Measurements from ENCODE around the gene TDRD12. TPM values are rescaled to one million over a fixed set of nuclear protein-coding genes. Genes with fewer than 3 reads are reported as not detected.

The TDRD12 gene
- total RNA-seq, 1 experiment from 2014 or later = 0.33 TPM

- ChIA-PET CTCF (no interaction called here), POLR2A (interaction anchor here (0.5 kb wide), 1 partner anchor 207 kb away, joined by 4 read pairs; no protein-coding TSS in a partner anchor)
- ATAC-seq = peak; percentile 3
- Histone ChIP-seq H3K27me3 (ENCODE audit: control insufficient read depth, insufficient read depth, low read length) (no peaks in the 10 kb centered on the region), H3K9me3 (ENCODE audit: control insufficient read depth, insufficient read depth, low read depth, low read length) (no peaks in the 10 kb centered on the region), H3K27ac (ENCODE audit: low read length) (peak overlapping the region; percentile 57; the same call in 1 of the 2 replicates), H3K4me1 (ENCODE audit: control insufficient read depth, insufficient read depth, low read length) (peaks cover 14% of the 10 kb centered on the region; the same call in 1 of the 2 replicates), H3K36me3 (ENCODE audit: control insufficient read depth, insufficient read depth, low read length) (no peaks in the 10 kb centered on the region), H3K4me3 (ENCODE audit: low read depth in 2 of 2, low read length in 2 of 2) (peak overlapping the region; percentile 75 to 95)
- TF ChIP-seq CTCF (IDR thresholded peaks at IDR 0.05) = no peak
- no peak for TF ChIP-seq REST (IDR thresholded peaks at IDR 0.05; ENCODE audit: insufficient read depth in 1 of 2, low read depth in 2 of 2, low read length in 1 of 2)
- no peak for TF ChIP-seq POLR2AphosphoS5 (IDR thresholded peaks at IDR 0.05; ENCODE audit: low read depth, low read length)
- no peak for TF ChIP-seq SIN3A (IDR thresholded peaks at IDR 0.05; ENCODE audit: borderline replicate concordance, insufficient read depth, low read depth, low read length)
- no peak for TF ChIP-seq TCF7L2 (IDR thresholded peaks at IDR 0.05; ENCODE audit: low read depth, low read length)
- DNase-seq (ENCODE audit: low read depth, low spot score) = no peak
- BruUV-seq (replicated peaks) = TSS peak; percentile 76
- intact Hi-C loops (cut with micrococcal nuclease; ENCODE audit: unreplicated experiment) = no loop called here
- in situ Hi-C loops (cut with HindIII; ENCODE audit: low pct_unique_long_range_greater_than_20kb, low sequenced_read_pairs) = no loop called here
Observed at GRCh38 chr19:32674153-32674930, 45.2 kb upstream of the TDRD12 start.

GRCh38 chr19:32674931-32675719 lies 44.4 kb upstream of the TDRD12 start, which contains the start of gene ANKRD27:
Gene ANKRD27, minus strand, starts transcription at chr19:32675180. Its CDS starts 16,165 bp downstream, at chr19:32659015.
- Histone ChIP-seq H3K4me3 (ENCODE audit: low read depth in 2 of 2, low read length in 2 of 2) (peak within 1 kb of the TSS; percentile 75 to 95), H3K4me1 (ENCODE audit: control insufficient read depth, insufficient read depth, low read length) (peaks cover 11% of the 10 kb centered on the region; the same call in 1 of the 2 replicates), H3K27ac (ENCODE audit: low read length) (peak within 1 kb of the TSS; percentile 81), H3K9me3 (ENCODE audit: control insufficient read depth, insufficient read depth, low read depth, low read length) (no peaks in the 10 kb centered on the region), H3K27me3 (ENCODE audit: control insufficient read depth, insufficient read depth, low read length) (no peaks in the 10 kb centered on the region), H3K36me3 (ENCODE audit: control insufficient read depth, insufficient read depth, low read length) (no peaks in the 10 kb centered on the region)
- DNase-seq (ENCODE audit: low read depth, low spot score) (peak; percentile 92), ATAC-seq (peak; percentile 97)
- in situ Hi-C loops (cut with HindIII; ENCODE audit: low pct_unique_long_range_greater_than_20kb, low sequenced_read_pairs) (no loop called here), intact Hi-C loops (cut with micrococcal nuclease; ENCODE audit: unreplicated experiment) (no loop called here)
- POLR2A ChIA-PET = no interaction called here
- TF ChIP-seq CTCF (IDR thresholded peaks at IDR 0.05) = no peak
- peak; percentile 67 for TF ChIP-seq POLR2AphosphoS5 (IDR thresholded peaks at IDR 0.05; ENCODE audit: low read depth, low read length)
- TF ChIP-seq SIN3A (IDR thresholded peaks at IDR 0.05; ENCODE audit: borderline replicate concordance, insufficient read depth, low read depth, low read length) = peak; percentile 80; the same call in 1 of the 2 replicates
- BruUV-seq (replicated peaks) = no TSS peak
- CTCF ChIA-PET = interaction anchor here (0.6 kb wide), 1 partner anchor 180 kb away, joined by 3 read pairs; no protein-coding TSS in a partner anchor

All from Panc1 (cell line).